ENCODE results near the gene MYOZ2. TPM values are rescaled to one million over a fixed set of nuclear protein-coding genes. Genes with fewer than 3 reads are reported as not detected.

MYOZ2 gene
- total and polyA plus RNA-seq, 2 of the 13 experiments (the other 11 are each of a cell fraction or from before 2014, with no cell fraction given), result 0.03 TPM; not detected in 1

DNA sequence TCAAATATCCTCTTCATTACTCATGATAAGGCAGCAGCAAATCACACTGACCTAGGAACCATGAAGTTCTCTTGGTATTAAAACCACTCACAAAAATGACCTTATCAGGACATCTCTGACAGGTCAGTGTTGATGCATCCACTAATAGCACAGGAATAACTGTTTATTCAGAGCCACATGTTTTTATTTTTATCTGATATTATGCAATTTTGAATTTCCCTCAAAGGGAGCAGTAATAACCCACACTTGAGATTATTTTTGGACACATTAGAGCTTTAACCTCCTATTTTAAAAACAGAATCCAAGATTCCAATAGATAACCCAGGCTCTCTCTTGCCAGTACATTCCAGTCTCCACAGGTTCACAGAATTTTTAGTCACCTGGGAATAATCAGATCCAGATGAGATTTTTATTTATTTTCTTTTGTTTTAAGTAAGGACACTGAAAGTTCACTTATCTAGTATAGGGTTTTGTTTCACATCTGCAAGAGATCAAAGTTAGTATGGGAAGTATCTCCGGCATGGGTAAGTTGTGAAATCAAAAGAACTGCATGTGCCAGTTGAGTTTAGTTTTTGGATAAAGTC, 36.3 kb upstream of the MYOZ2 start (continued):
- TF ChIP-seq DMTF1 (CRISPR knock-in tag; IDR thresholded peaks at IDR 0.05), result no peak
- TF ChIP-seq SETDB1 (CRISPR knock-in tag; IDR thresholded peaks at IDR 0.05; ENCODE audit: borderline replicate concordance), result no peak
- no peak for TF ChIP-seq E2F5 (CRISPR knock-in tag; conservative IDR thresholded peaks at IDR 0.05)
- TF ChIP-seq, protein P1, sequence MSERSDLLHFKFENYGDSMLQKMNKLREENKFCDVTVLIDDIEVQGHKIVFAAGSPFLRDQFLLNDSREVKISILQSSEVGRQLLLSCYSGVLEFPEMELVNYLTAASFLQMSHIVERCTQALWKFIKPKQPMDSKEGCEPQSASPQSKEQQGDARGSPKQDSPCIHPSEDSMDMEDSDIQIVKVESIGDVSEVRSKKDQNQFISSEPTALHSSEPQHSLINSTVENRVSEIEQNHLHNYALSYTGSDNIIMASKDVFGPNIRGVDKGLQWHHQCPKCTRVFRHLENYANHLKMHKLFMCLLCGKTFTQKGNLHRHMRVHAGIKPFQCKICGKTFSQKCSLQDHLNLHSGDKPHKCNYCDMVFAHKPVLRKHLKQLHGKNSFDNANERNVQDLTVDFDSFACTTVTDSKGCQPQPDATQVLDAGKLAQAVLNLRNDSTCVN (CRISPR knock-in tag; IDR thresholded peaks at IDR 0.05; ENCODE audit: borderline replicate concordance), result no peak
- TF ChIP-seq RBAK (CRISPR knock-in tag; IDR thresholded peaks at IDR 0.05), result no peak

DNA sequence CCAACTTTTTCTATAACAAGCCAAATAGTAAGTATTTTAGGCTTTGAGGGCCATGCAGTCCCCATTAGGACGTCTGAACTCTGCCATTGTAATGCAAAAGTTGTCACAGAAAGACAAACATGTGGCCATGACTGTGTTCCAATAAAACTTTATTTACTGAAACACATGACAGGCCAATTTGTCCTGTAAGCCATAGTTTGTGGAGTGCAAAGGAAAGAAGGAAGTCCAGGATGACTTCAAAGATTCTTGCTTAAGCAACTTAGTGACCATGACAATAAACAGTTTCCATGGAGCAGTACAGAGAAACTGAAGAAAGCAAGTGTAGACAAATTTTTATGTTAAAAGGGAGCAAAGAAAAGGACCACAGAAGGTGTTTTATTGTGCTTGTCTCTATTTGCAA, 35.0 kb upstream of the MYOZ2 start:
- peaks cover 13% of the 10 kb centered on the region for H3K4me1 ChIP-seq (ENCODE audit: insufficient read depth, low read length)
- 0% methylated on average over 1 of the region's 1 CpG for WGBS (ENCODE audit: low lambda C conversion rate)
- no peak overlapping the region for H3K27ac ChIP-seq (ENCODE audit: extremely low read length, insufficient read depth, low read length)
- CTCF ChIA-PET (ENCODE audit: low intra/inter-chr PET ratio, low total read pairs), result no interaction called here
- DNase-seq (ENCODE audit: low spot score) (no peak), ATAC-seq (no peak), FAIRE-seq (no peak)
- no peak overlapping the region for H3K9ac ChIP-seq (ENCODE audit: insufficient read depth, low read depth, low read length)
- no peak overlapping the region for H3K4me2 ChIP-seq (ENCODE audit: low read depth, low read length)
- no peaks in the 10 kb centered on the region for H3K9me3 ChIP-seq (ENCODE audit: low read length)
- no peaks in the 10 kb centered on the region for H4K20me1 ChIP-seq (ENCODE audit: insufficient read depth, low read length)
- no TSS peak for BruUV-seq (replicated peaks)
- POLR2A ChIA-PET, result no interaction called here
- H3K36me3 ChIP-seq (replicated peaks in 1 of 2; ENCODE audit: control insufficient read depth in 1 of 2, insufficient read depth in 2 of 2, low read length in 2 of 2), result no peaks in the 10 kb centered on the region
- no peaks in the 10 kb centered on the region for H3K27me3 ChIP-seq (ENCODE audit: control insufficient read depth in 1 of 2, insufficient read depth in 2 of 2, low read length in 2 of 2)
- no peak overlapping the region for H3K4me3 ChIP-seq (replicated peaks in 1 of 3; ENCODE audit: insufficient read depth in 1 of 3, low read depth in 2 of 3, low read length in 3 of 3)
- no peaks in the 10 kb centered on the region for H3K79me2 ChIP-seq (ENCODE audit: insufficient read depth, low read length)
- in situ Hi-C loops (cut with HindIII; ENCODE audit: extremely low pct_ligation_motif_present, low pct_unique_long_range_greater_than_20kb) (no loop called here), intact Hi-C loops (cut with micrococcal nuclease; ENCODE audit: unreplicated experiment) (no loop called here)
- no peak overlapping the region for H2AFZ ChIP-seq (ENCODE audit: low read length)
- TF ChIP-seq, protein P2, sequence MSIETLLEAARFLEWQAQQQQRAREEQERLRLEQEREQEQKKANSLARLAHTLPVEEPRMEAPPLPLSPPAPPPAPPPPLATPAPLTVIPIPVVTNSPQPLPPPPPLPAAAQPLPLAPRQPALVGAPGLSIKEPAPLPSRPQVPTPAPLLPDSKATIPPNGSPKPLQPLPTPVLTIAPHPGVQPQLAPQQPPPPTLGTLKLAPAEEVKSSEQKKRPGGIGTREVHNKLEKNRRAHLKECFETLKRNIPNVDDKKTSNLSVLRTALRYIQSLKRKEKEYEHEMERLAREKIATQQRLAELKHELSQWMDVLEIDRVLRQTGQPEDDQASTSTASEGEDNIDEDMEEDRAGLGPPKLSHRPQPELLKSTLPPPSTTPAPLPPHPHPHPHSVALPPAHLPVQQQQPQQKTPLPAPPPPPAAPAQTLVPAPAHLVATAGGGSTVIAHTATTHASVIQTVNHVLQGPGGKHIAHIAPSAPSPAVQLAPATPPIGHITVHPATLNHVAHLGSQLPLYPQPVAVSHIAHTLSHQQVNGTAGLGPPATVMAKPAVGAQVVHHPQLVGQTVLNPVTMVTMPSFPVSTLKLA (IDR thresholded peaks at IDR 0.05), result no peak
- no peak for TF ChIP-seq BATF2 (CRISPR knock-in tag; IDR thresholded peaks at IDR 0.05)

All from HepG2 (cell line).